OCI-LY1 (cell line): ENCODE results near the gene B9D2.

Source experiments
- CTCF ChIP-seq: fragments of 200-600 bp; sonication (generic), shearing (Covaris generic); IDR thresholded peaks from 2 replicates; pipeline ENCODE4 v1.5.1; 2017; ENCODE audit warnings: mild to moderate bottlenecking, antibody characterized with exemption, low read length, moderate library complexity, mixed read lengths
- EZH2 ChIP-seq: fragments of 200-600 bp; sonication (generic), shearing (Covaris generic); IDR thresholded peaks from 2 replicates; pipeline ENCODE4 v1.8.0; 2017; ENCODE audit warnings: borderline replicate concordance, mixed run types, mild to moderate bottlenecking, antibody characterized with exemption, low read length, moderate library complexity, mixed read lengths

GRCh38 chr19:41384351-41384750 is 20.4 kb upstream of the B9D2 start:
- TF ChIP-seq EZH2, result no peak
- TF ChIP-seq CTCF, result no peak
